BLaER1 treated with 17β-estradiol and CSF1 and Interleukin-3, amounts not matched to agents 10 nM and 100 nM (cell line): ENCODE measurements around the gene SEMA6A.

Experiments
- H3K27ac ChIP-seq, 11 experiments: shearing (Covaris generic); formaldehyde crosslinking; 2 replicates each; pipeline ENCODE4 v1.8.1; 2022
- H3K27me3 ChIP-seq, 11 experiments: shearing (Covaris generic); formaldehyde crosslinking; 2 replicates each; pipeline ENCODE4 v1.8.1; 2022
- H3K36me3 ChIP-seq, 11 experiments: shearing (Covaris generic); formaldehyde crosslinking; 2 replicates each; pipeline ENCODE4 v1.8.1; 2022
- H3K4me1 ChIP-seq, 10 experiments: shearing (Covaris generic); formaldehyde crosslinking; 2 replicates each; pipeline ENCODE4 v1.8.1; 2022
- H3K4me2 ChIP-seq, 11 experiments: shearing (Covaris generic); formaldehyde crosslinking; 2 replicates each; pipeline ENCODE4 v1.8.1; 2022
- H3K4me3 ChIP-seq, 10 experiments: shearing (Covaris generic); formaldehyde crosslinking; 2 replicates each; pipeline ENCODE4 v1.8.1; 2022
- H3K9ac ChIP-seq, 11 experiments: shearing (Covaris generic); formaldehyde crosslinking; 2 replicates each; pipeline ENCODE4 v1.8.1; 2022
- H3K9me3 ChIP-seq, 11 experiments: shearing (Covaris generic); formaldehyde crosslinking; replicated peaks in 1 of 11; 2 replicates each; pipeline ENCODE4 v1.8.1; 2022
- H4K20me1 ChIP-seq, 11 experiments: shearing (Covaris generic); formaldehyde crosslinking; 2 replicates each; pipeline ENCODE4 v1.8.1; 2022
- Cebpa-rat ChIP-seq, 11 experiments: shearing (Covaris generic); IDR thresholded peaks; 2 replicates each; pipeline ENCODE4 v1.8.1; 2022

SEMA6A gene

GRCh38 chr5:116409591-116410296 is 164.9 kb downstream of the SEMA6A start:
- no peak overlapping the region for H3K4me3 ChIP-seq
- no peak overlapping the region for H3K4me2 ChIP-seq
- no peak overlapping the region for H3K27ac ChIP-seq
- peaks cover 0 to 11% (median 0%) of the 10 kb centered on the region in 11 experiments; a peak in 6 of 22 replicates for H3K36me3 ChIP-seq
- no peaks in the 10 kb centered on the region for H3K27me3 ChIP-seq
- no peak for TF ChIP-seq Cebpa-rat (IDR thresholded peaks at IDR 0.05)
- 0 out of 22 replicates have a peak, but pooled peaks cover 0 to 7% (median 0%) of the 10 kb centered on the region in 11 experiments for H3K9me3 ChIP-seq
- H3K9ac ChIP-seq, result no peak overlapping the region
- no peaks in the 10 kb centered on the region for H4K20me1 ChIP-seq
- no peaks in the 10 kb centered on the region for H3K4me1 ChIP-seq

- Histone ChIP-seq H3K4me1 (no peaks in the 10 kb centered on the region), H4K20me1 (no peaks in the 10 kb centered on the region), H3K9me3 (0 out of 22 replicates have a peak, but pooled peaks cover 0 to 7% (median 0%) of the 10 kb centered on the region in 11 experiments), H3K4me2 (no peak overlapping the region), H3K27me3 (no peaks in the 10 kb centered on the region), H3K4me3 (no peak overlapping the region), H3K27ac (no peak overlapping the region), H3K9ac (no peak overlapping the region), H3K36me3 (peaks cover 0 to 4% (median 0%) of the 10 kb centered on the region in 11 experiments; a peak in 5 of 22 replicates)
- no peak for TF ChIP-seq Cebpa-rat (IDR thresholded peaks at IDR 0.05)
Observed at GRCh38 chr5:116406306-116407041, 168.1 kb downstream of the SEMA6A start.

GRCh38 chr5:116404792-116405191 is 169.8 kb downstream of the SEMA6A start:
- Histone ChIP-seq H3K4me2 (no peak overlapping the region), H3K4me3 (no peak overlapping the region), H3K27me3 (no peaks in the 10 kb centered on the region), H3K9ac (no peak overlapping the region), H3K4me1 (no peaks in the 10 kb centered on the region), H4K20me1 (no peaks in the 10 kb centered on the region), H3K27ac (no peak overlapping the region), H3K36me3 (peaks cover 0 to 7% (median 0%) of the 10 kb centered on the region in 11 experiments; a peak in 6 of 22 replicates), H3K9me3 (0 out of 22 replicates have a peak, but pooled peaks cover 0 to 7% (median 0%) of the 10 kb centered on the region in 11 experiments)
- TF ChIP-seq Cebpa-rat (IDR thresholded peaks at IDR 0.05), result no peak

- H4K20me1 ChIP-seq, result no peaks in the 10 kb centered on the region
- H3K9me3 ChIP-seq, result 0 out of 22 replicates have a peak, but pooled peaks cover 0 to 6% (median 0%) of the 10 kb centered on the region in 11 experiments
- H3K4me2 ChIP-seq, result no peak overlapping the region
- TF ChIP-seq Cebpa-rat (IDR thresholded peaks at IDR 0.05), result no peak
- no peak overlapping the region for H3K9ac ChIP-seq
- no peaks in the 10 kb centered on the region for H3K4me1 ChIP-seq
- no peaks in the 10 kb centered on the region for H3K27me3 ChIP-seq
- peaks cover 0 to 11% (median 0%) of the 10 kb centered on the region in 11 experiments; a peak in 6 of 22 replicates for H3K36me3 ChIP-seq
- H3K4me3 ChIP-seq, result no peak overlapping the region
- H3K27ac ChIP-seq, result no peak overlapping the region
Observed at GRCh38 chr5:116404016-116404415, 170.6 kb downstream of the SEMA6A start.

GRCh38 chr5:116402235-116402634 is 172.4 kb downstream of the SEMA6A start:
- H3K4me1 ChIP-seq, result no peaks in the 10 kb centered on the region
- H3K27me3 ChIP-seq, result no peaks in the 10 kb centered on the region
- H3K27ac ChIP-seq, result no peak overlapping the region
- no peaks in the 10 kb centered on the region for H3K9me3 ChIP-seq
- peaks cover 0 to 11% (median 0%) of the 10 kb centered on the region in 11 experiments; a peak in 4 of 22 replicates for H3K36me3 ChIP-seq
- H4K20me1 ChIP-seq, result no peaks in the 10 kb centered on the region
- H3K4me3 ChIP-seq, result no peak overlapping the region
- no peak for TF ChIP-seq Cebpa-rat (IDR thresholded peaks at IDR 0.05)
- no peak overlapping the region for H3K4me2 ChIP-seq
- H3K9ac ChIP-seq, result no peak overlapping the region

DNA sequence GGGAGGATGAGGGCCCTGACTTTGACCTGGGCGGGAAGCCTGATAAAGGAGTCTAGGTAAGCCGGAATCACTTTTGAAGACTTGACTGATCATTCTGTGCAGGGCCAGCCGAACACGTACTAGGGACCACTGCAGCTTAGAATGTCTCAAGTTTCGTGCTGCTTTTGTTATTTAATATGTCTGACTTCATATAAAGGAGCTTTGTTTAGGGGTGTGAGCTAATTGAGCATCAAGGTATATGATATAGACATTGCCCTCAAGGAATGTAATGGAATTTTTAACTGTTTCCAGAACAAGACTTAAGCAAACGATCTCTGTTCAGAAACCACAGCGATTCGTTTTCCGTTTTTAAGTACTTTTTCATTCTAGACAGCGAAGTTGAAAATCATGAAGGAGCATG is 173.0 kb downstream of the SEMA6A start:
- Histone ChIP-seq H3K9me3 (no peaks in the 10 kb centered on the region), H3K36me3 (peaks cover 0 to 11% (median 0%) of the 10 kb centered on the region in 11 experiments; a peak in 4 of 22 replicates), H3K27me3 (no peaks in the 10 kb centered on the region), H3K27ac (no peak overlapping the region), H3K4me2 (no peak overlapping the region), H4K20me1 (no peaks in the 10 kb centered on the region), H3K4me3 (no peak overlapping the region), H3K9ac (no peak overlapping the region), H3K4me1 (no peaks in the 10 kb centered on the region)
- TF ChIP-seq Cebpa-rat (IDR thresholded peaks at IDR 0.05), result no peak

DNA sequence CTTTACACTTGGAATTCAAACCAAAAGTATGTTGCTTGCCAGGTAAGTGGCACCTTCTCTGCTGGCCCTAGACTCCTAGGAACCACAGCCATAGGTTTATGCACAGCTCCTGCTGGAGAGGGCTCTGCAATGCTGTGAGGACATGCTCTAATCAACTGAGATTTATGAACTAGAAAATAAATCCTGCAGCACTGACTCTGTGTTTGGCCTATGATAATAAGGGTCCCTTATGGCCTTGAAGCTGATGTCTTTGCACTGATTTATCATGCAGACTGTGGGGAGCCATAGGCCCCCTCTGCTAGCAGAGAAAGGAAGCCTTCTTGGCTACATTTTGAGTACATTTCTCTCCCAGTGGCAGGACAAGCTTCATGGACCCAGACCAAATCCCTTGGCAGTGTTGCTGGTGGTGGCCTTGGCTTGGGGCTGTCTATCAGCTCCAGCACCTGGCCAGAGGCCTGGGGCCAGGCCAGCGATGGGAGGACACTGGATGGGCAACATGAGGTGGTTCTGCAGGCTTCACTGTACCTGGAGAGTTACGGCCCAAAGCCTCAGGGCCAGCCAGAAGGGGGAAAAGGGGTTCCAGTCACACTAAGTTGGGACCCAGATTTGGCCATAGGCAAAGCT is 178.0 kb downstream of the SEMA6A start:
- Histone ChIP-seq H3K4me3 (no peak overlapping the region), H3K4me2 (no peak overlapping the region), H3K27ac (no peak overlapping the region), H3K27me3 (no peaks in the 10 kb centered on the region), H3K9me3 (no peaks in the 10 kb centered on the region), H4K20me1 (no peaks in the 10 kb centered on the region), H3K9ac (no peak overlapping the region), H3K4me1 (no peaks in the 10 kb centered on the region; a peak in 1 of 20 replicates), H3K36me3 (peaks cover 0 to 14% (median 0%) of the 10 kb centered on the region in 11 experiments; a peak in 4 of 22 replicates)
- no peak for TF ChIP-seq Cebpa-rat (IDR thresholded peaks at IDR 0.05)

- H3K4me1 ChIP-seq, result no peaks in the 10 kb centered on the region; a peak in 1 of 20 replicates
- no peaks in the 10 kb centered on the region for H4K20me1 ChIP-seq
- H3K27ac ChIP-seq, result no peak overlapping the region
- peaks cover 0 to 7% (median 0%) of the 10 kb centered on the region in 11 experiments; a peak in 2 of 22 replicates for H3K36me3 ChIP-seq
- no peaks in the 10 kb centered on the region for H3K27me3 ChIP-seq
- H3K4me3 ChIP-seq, result no peak overlapping the region
- no peak overlapping the region for H3K9ac ChIP-seq
- no peak for TF ChIP-seq Cebpa-rat (IDR thresholded peaks at IDR 0.05)
- H3K9me3 ChIP-seq, result no peaks in the 10 kb centered on the region
- no peak overlapping the region for H3K4me2 ChIP-seq
Observed at GRCh38 chr5:116395631-116396203, 178.9 kb downstream of the SEMA6A start.

DNA sequence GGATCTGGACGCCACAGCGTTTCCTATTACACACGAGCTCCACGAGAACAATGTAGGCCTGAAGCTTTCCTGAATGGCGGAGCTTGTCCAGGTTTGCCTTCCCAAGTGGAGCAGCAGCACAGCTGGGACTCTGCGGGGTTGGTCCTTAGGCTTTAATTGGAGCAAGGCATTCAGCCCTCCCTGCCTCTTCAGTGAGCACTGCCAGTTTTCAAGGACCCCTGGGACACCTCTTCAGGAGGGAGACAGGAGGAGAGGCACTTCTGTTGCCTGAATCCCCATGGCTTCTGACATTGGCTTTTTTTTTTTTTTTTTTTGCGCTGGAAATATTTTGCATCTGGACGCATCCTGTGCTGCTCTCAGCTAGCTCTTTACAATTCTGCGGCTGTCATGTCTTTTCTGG is 179.4 kb downstream of the SEMA6A start:
- no peak overlapping the region for H3K4me3 ChIP-seq
- no peak for TF ChIP-seq Cebpa-rat (IDR thresholded peaks at IDR 0.05)

More for the DNA sequence above, 179.4 kb downstream of the SEMA6A start:
- Histone ChIP-seq H3K27ac (no peak overlapping the region), H3K9me3 (no peaks in the 10 kb centered on the region), H3K4me1 (no peaks in the 10 kb centered on the region; a peak in 1 of 20 replicates), H3K9ac (no peak overlapping the region), H3K4me2 (no peak overlapping the region), H3K36me3 (peaks cover 0 to 7% (median 0%) of the 10 kb centered on the region in 11 experiments; a peak in 2 of 22 replicates), H4K20me1 (no peaks in the 10 kb centered on the region), H3K27me3 (no peaks in the 10 kb centered on the region)
